GM18508 (cell line): ENCODE results near the gene CNTFR.

Source experiments
- ATAC-seq: cut with Tn5 transposase; IDR thresholded peaks from one replicate; pipeline ENCODE4 v1.9.1; 2021; ENCODE audit warnings: moderate number of reproducible peaks; ENCODE audit not compliant: insufficient read depth, unreplicated experiment

CNTFR gene

GRCh38 chr9:34620061-34620994, 30.8 kb upstream of the CNTFR start, which contains the start of gene DCTN3:
TSS of gene DCTN3 (minus strand) at chr9:34620495. CDS start at chr9:34620464, 31 bp downstream.
- ATAC-seq = peak; percentile 92

GRCh38 chr9:34615132-34615531, 25.6 kb upstream of the CNTFR start:
- ATAC-seq = no peak

- no peak for ATAC-seq
These were observed 23.4 kb upstream of the CNTFR start for GRCh38 chr9:34612788-34613390.

- no peak for ATAC-seq
These were observed 22.6 kb upstream of the CNTFR start, which contains the start of gene RPP25L for GRCh38 chr9:34611811-34612787. TSS of gene RPP25L (minus strand) at chr9:34612097. CDS start at chr9:34611296, 801 bp downstream.

GRCh38 chr9:34611251-34611810, 21.8 kb upstream of the CNTFR start:
- no peak for ATAC-seq

- no peak for ATAC-seq
These were observed 21.1 kb upstream of the CNTFR start for GRCh38 chr9:34610434-34611206.

GRCh38 chr9:34607331-34607730, 17.8 kb upstream of the CNTFR start:
- ATAC-seq = no peak

- no peak for ATAC-seq
These were observed 17.4 kb upstream of the CNTFR start for GRCh38 chr9:34606905-34607304.

GRCh38 chr9:34606190-34606589, 16.7 kb upstream of the CNTFR start:
- ATAC-seq = no peak

GRCh38 chr9:34603610-34604231, 14.2 kb upstream of the CNTFR start:
- no peak for ATAC-seq

GRCh38 chr9:34601937-34602573, 12.5 kb upstream of the CNTFR start:
- no peak for ATAC-seq

- ATAC-seq = no peak
These were observed 11.4 kb upstream of the CNTFR start for GRCh38 chr9:34600908-34601307.

GRCh38 chr9:34599546-34599945, 10.0 kb upstream of the CNTFR start:
- ATAC-seq = no peak

- ATAC-seq = no peak
These were observed 4.7 kb upstream of the CNTFR start for GRCh38 chr9:34594177-34594576.

- ATAC-seq = no peak
These were observed 3.5 kb upstream of the CNTFR start for GRCh38 chr9:34592895-34593601.

GRCh38 chr9:34591917-34592866, 2.7 kb upstream of the CNTFR start:
- no peak for ATAC-seq
